HCT116 (cell line): ENCODE measurements around the gene MECP2. TPM values are rescaled to one million over a fixed set of nuclear protein-coding genes. Genes with fewer than 3 reads are reported as not detected.

Source experiments
- ATAC-seq: fragments of 200-7000 bp; cut with Tn5 transposase; 2 replicates; pipeline ENCODE4 v1.9.1; 2020; ENCODE audit warnings: mild to moderate bottlenecking, moderate library complexity
- BruUV-seq: library from RNA; stranded (reverse); fragments of 400-500 nt; replicated peaks from 2 replicates; lab custom pipeline; 2021; lab: Mats Ljungman, UMichigan
- CTCF ChIA-PET: fragments of 300-600 bp; sonication (Branson Sonifier 250); formaldehyde crosslinking; loops from one replicate; lab custom pipeline; 2021; ENCODE audit warnings: antibody characterized with exemption; lab: Charles Lee
- POLR2A ChIA-PET: fragments of 300-600, 350-600 bp; sonication (Branson Sonifier 250); formaldehyde crosslinking; loops from one replicate; lab custom pipeline; 2021; ENCODE audit warnings: antibody characterized with exemption; lab: Charles Lee
- RAD21 ChIA-PET, 2 experiments: fragments of 300-600 bp; sonication (Branson Sonifier 250); formaldehyde crosslinking; loops; one replicate each; lab custom pipeline; 2023; ENCODE audit warnings: low total read pairs in 2 of 2; ENCODE audit not compliant: uncharacterized antibody in 2 of 2, unreplicated experiment in 2 of 2, low non-redundant PET in 1 of 2; lab: Charles Lee
- DNase-seq: peaks from one replicate; pipeline ENCODE4 v3.0.0-alpha.2; 2010; ENCODE audit warnings: low read depth, low spot score
- H2AFZ ChIP-seq: fragments of 200-600 bp; shearing (Covaris generic), sonication (generic); 2 replicates; pipeline ENCODE4 v1.6.1; 2017; ENCODE audit warnings: low read depth, mixed run types, mixed read lengths, antibody characterized with exemption, low read length; ENCODE audit not compliant: poor library complexity, severe bottlenecking
- H3K27ac ChIP-seq: 2 replicates; pipeline ENCODE4 v1.5.1; 2012; ENCODE audit warnings: low read depth, low read length
- H3K27me3 ChIP-seq: fragments of 200-600 bp; sonication (generic); 2 replicates; pipeline ENCODE4 v1.6.1; 2016; ENCODE audit warnings: mixed run types, low read length, mixed read lengths; ENCODE audit not compliant: insufficient read depth
- H3K36me3 ChIP-seq, 2 experiments: fragments of 200-500 bp in 1 of 2; fragments of 200-600 bp in 1 of 2; sonication (Bioruptor generic) in 1 of 2; sonication (generic) in 1 of 2; 2 replicates each; pipeline versions ENCODE4 v1.5.1 to v1.6.1; 2014 to 2016; ENCODE audit warnings: low read length in 2 of 2, inconsistent platforms in 1 of 2, mixed read lengths in 1 of 2, mixed run types in 1 of 2; ENCODE audit not compliant: insufficient read depth in 2 of 2, control insufficient read depth in 1 of 2
- H3K4me1 ChIP-seq, 2 experiments: fragments of 200-600 bp in 1 of 2; sonication (generic) in 1 of 2; 2 replicates each; pipeline versions ENCODE4 v1.5.1 to v1.6.1; 2012 to 2017; ENCODE audit warnings: low read length in 2 of 2, inconsistent platforms in 1 of 2, mild to moderate bottlenecking in 1 of 2, mixed read lengths in 1 of 2, mixed run types in 1 of 2, moderate library complexity in 1 of 2; ENCODE audit not compliant: insufficient read depth in 2 of 2, control insufficient read depth in 1 of 2
- H3K4me2 ChIP-seq: fragments of 200-600 bp; sonication (generic); 2 replicates; pipeline ENCODE4 v1.6.1; 2017; ENCODE audit warnings: mixed run types, low read length, mixed read lengths
- H3K4me3 ChIP-seq, 2 experiments: fragments of 200-600 bp in 1 of 2; sonication (generic) in 1 of 2; replicated peaks in 1 of 2; 2 replicates each; pipeline ENCODE4 v1.5.1; 2011 to 2016; ENCODE audit warnings: low read length in 2 of 2, control low read depth in 1 of 2, low read depth in 1 of 2, mild to moderate bottlenecking in 1 of 2, mixed read lengths in 1 of 2, mixed run types in 1 of 2
- H3K79me2 ChIP-seq: fragments of 200-600 bp; sonication (generic); 2 replicates; pipeline ENCODE4 v1.6.1; 2017; ENCODE audit warnings: mild to moderate bottlenecking, mixed run types, low read length, moderate library complexity, mixed read lengths; ENCODE audit not compliant: insufficient read depth
- H3K9ac ChIP-seq: fragments of 200-600 bp; sonication (generic); 2 replicates; pipeline ENCODE4 v1.6.1; 2016; ENCODE audit warnings: low read length, mixed read lengths
- H3K9me2 ChIP-seq: fragments of 200-600 bp; sonication (generic), shearing (Covaris generic); 2 replicates; pipeline ENCODE4 v1.6.1; 2017; ENCODE audit warnings: mixed run types, mild to moderate bottlenecking, moderate library complexity; ENCODE audit not compliant: insufficient read depth
- H3K9me3 ChIP-seq, 2 experiments: fragments of 200-500 bp in 1 of 2; fragments of 200-600 bp in 1 of 2; sonication (Bioruptor generic) in 1 of 2; sonication (generic) in 1 of 2; 2 replicates each; pipeline ENCODE4 v1.6.1; 2014 to 2017; ENCODE audit warnings: low read length in 2 of 2, mixed read lengths in 2 of 2, inconsistent platforms in 1 of 2, low read depth in 1 of 2, mild to moderate bottlenecking in 1 of 2, mixed run types in 1 of 2, moderate library complexity in 1 of 2; ENCODE audit not compliant: control insufficient read depth in 1 of 2, insufficient read depth in 1 of 2
- H4K20me1 ChIP-seq: fragments of 200-600 bp; sonication (generic), shearing (Covaris generic); 2 replicates; pipeline ENCODE4 v1.6.1; 2017; ENCODE audit warnings: mixed run types, mild to moderate bottlenecking, moderate library complexity; ENCODE audit not compliant: insufficient read depth
- ATF3 ChIP-seq: IDR thresholded peaks from 2 replicates; pipeline ENCODE4 v1.6.1; 2012
- CEBPB ChIP-seq: IDR thresholded peaks from 2 replicates; pipeline ENCODE4 v1.6.1; 2012; ENCODE audit warnings: low read depth
- CTCF ChIP-seq, 3 experiments: fragments of 200-600 bp in 1 of 3; sonication (generic) in 1 of 3; IDR thresholded peaks in 2 of 3; conservative IDR thresholded peaks in 1 of 3; 2 replicates each; pipeline ENCODE4 v1.5.1; 2012 to 2017; ENCODE audit warnings: low read depth in 2 of 3, low read length in 2 of 3, antibody characterized with exemption in 1 of 3, borderline replicate concordance in 1 of 3, control low read depth in 1 of 3, mild to moderate bottlenecking in 1 of 3, mixed read lengths in 1 of 3, mixed run types in 1 of 3, moderate library complexity in 1 of 3; ENCODE audit not compliant: insufficient read depth in 1 of 3
- EGR1 ChIP-seq: IDR thresholded peaks from 2 replicates; pipeline ENCODE4 v1.6.1; 2012; ENCODE audit warnings: low read depth
- ELF1 ChIP-seq: IDR thresholded peaks from 2 replicates; pipeline ENCODE4 v1.6.1; 2012; ENCODE audit warnings: low read depth, borderline replicate concordance
- FOSL1 ChIP-seq: IDR thresholded peaks from 2 replicates; pipeline ENCODE4 v1.6.1; 2012; ENCODE audit warnings: low read depth
- POLR2A ChIP-seq: IDR thresholded peaks from 2 replicates; pipeline ENCODE4 v1.7.0; 2011; ENCODE audit warnings: borderline replicate concordance; ENCODE audit not compliant: insufficient read depth, insufficient read length; ENCODE audit errors: extremely low read depth
- RAD21 ChIP-seq: IDR thresholded peaks from 2 replicates; pipeline ENCODE4 v1.6.1; 2012; ENCODE audit warnings: low read depth, mild to moderate bottlenecking
- REST ChIP-seq: IDR thresholded peaks from 2 replicates; pipeline ENCODE4 v1.6.1; 2012; ENCODE audit warnings: low read depth
- SIN3A ChIP-seq: IDR thresholded peaks from 2 replicates; pipeline ENCODE4 v1.6.1; 2012; ENCODE audit warnings: low read depth
- SP1 ChIP-seq: IDR thresholded peaks from 2 replicates; pipeline ENCODE4 v1.6.1; 2012; ENCODE audit warnings: low read depth
- YY1 ChIP-seq: IDR thresholded peaks from 2 replicates; pipeline ENCODE4 v1.6.1; 2011; ENCODE audit warnings: low read length, low read depth, moderate library complexity, mild to moderate bottlenecking; ENCODE audit not compliant: insufficient replicate concordance; ENCODE audit errors: extremely low read depth
- ZBTB33 ChIP-seq: IDR thresholded peaks from 2 replicates; pipeline ENCODE4 v1.6.1; 2011; ENCODE audit warnings: mild to moderate bottlenecking, low read length, moderate library complexity; ENCODE audit not compliant: insufficient replicate concordance; ENCODE audit errors: extremely low read depth
- ZFX ChIP-seq: fragments of 450-650 bp; IDR thresholded peaks from 2 replicates; pipeline ENCODE4 v1.6.1; 2017
- ZNF274 ChIP-seq: fragments of 200-500 bp; sonication (Bioruptor generic); IDR thresholded peaks from 2 replicates; pipeline ENCODE4 v1.6.1; 2014; ENCODE audit warnings: mild to moderate bottlenecking, low read depth, low read length, inconsistent platforms
- intact Hi-C: fragments of 100-400 bp; cut with micrococcal nuclease; formaldehyde crosslinking; loops from 2 replicates; pipeline ENCODE4 v1.10.0; 2022
- total RNA-seq: library from RNA; stranded (reverse); gene quantifications from one replicate; pipeline ENCODE4 v1.2.1, GENCODE V29; 2021; ENCODE audit not compliant: unreplicated experiment

Gene MECP2
- total RNA-seq, 1 experiment from 2014 or later, result 32.4 TPM

GRCh38 chrX:153981771-153982533 lies 115.6 kb downstream of the MECP2 start:
- TF ChIP-seq FOSL1, result no peak
- no peak for TF ChIP-seq ZNF274
- TF ChIP-seq ELF1, result no peak
- TF ChIP-seq SP1, result no peak
- no peak for TF ChIP-seq CEBPB
- TF ChIP-seq ATF3, result no peak
- TF ChIP-seq RAD21, result no peak
- no peak for TF ChIP-seq SIN3A
- TF ChIP-seq CTCF (IDR thresholded peaks at IDR 0.05 in 2 of 3, conservative IDR thresholded peaks at IDR 0.05 in 1 of 3; ENCODE audit: borderline replicate concordance in 1 of 3, insufficient read depth in 1 of 3, low read depth in 2 of 3, low read length in 2 of 3), result no peak
- TF ChIP-seq YY1, result no peak
- TF ChIP-seq POLR2A, result no peak
- TF ChIP-seq ZFX, result no peak
- no peak for TF ChIP-seq EGR1
- no peak for TF ChIP-seq REST
- no peak for TF ChIP-seq ZBTB33
- intact Hi-C loops, result no loop called here
- Histone ChIP-seq H3K4me3 (no peak overlapping the region), H3K27me3 (no peaks in the 10 kb centered on the region), H3K9me3 (no peaks in the 10 kb centered on the region), H3K36me3 (no peaks in the 10 kb centered on the region), H3K79me2 (no peaks in the 10 kb centered on the region), H3K9ac (no peak overlapping the region), H3K9me2 (no peaks in the 10 kb centered on the region), H3K4me2 (no peak overlapping the region), H4K20me1 (no peaks in the 10 kb centered on the region), H3K27ac (no peak overlapping the region), H3K4me1 (no peaks in the 10 kb centered on the region), H2AFZ (no peak overlapping the region)
- ATAC-seq (no peak), DNase-seq (no peak)
- ChIA-PET POLR2A (no interaction called here), CTCF (no interaction called here), RAD21 (no interaction called here)
- BruUV-seq, result no TSS peak
